ENCODE results near the gene KLF11. TPM values are rescaled to one million over a fixed set of nuclear protein-coding genes. Genes with fewer than 3 reads are reported as not detected.

The KLF11 gene
- polyA plus RNA-seq, 3 donors = 21.0 to 69.8 (median 25.3) TPM

DNA sequence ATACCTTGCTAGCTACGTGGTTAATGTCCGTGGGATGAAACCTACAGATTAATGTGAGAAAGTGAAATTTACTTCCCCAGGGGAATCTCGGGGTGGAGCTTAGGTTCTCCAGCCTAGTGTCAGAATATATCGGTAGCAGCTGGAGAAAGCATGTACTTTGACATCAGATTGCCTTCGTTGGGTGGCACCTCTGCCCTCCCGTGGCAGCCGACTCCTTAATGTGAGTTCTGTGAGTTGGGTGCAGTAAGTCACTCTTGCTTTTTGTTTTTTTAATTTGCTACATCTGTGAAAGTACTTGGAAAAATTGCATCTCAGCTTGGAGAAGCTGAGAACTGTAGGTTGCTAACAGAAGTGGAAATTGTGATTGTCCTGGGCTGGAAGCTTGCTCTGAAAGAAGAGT is 3.6 kb downstream of the KLF11 start:
- Mint-ChIP-seq H3K27ac (peak overlapping the region in 2 of 7 donors; percentile 10 to 74), H3K4me3 (no peak overlapping the region), H3K36me3 (peaks cover 52 to 70% of the 10 kb centered on the region in 2 donors), H3K4me1 (peaks cover 35% of the 10 kb centered on the region), H3K27me3 (ENCODE audit: low read depth in 3 of 3) (peaks cover 0 to 10% (median under 1%) of the 10 kb centered on the region in 3 donors), H3K9me3 (peaks cover 0 to 2% (median 0%) of the 10 kb centered on the region in 7 donors)
- TF ChIP-seq, protein P1, sequence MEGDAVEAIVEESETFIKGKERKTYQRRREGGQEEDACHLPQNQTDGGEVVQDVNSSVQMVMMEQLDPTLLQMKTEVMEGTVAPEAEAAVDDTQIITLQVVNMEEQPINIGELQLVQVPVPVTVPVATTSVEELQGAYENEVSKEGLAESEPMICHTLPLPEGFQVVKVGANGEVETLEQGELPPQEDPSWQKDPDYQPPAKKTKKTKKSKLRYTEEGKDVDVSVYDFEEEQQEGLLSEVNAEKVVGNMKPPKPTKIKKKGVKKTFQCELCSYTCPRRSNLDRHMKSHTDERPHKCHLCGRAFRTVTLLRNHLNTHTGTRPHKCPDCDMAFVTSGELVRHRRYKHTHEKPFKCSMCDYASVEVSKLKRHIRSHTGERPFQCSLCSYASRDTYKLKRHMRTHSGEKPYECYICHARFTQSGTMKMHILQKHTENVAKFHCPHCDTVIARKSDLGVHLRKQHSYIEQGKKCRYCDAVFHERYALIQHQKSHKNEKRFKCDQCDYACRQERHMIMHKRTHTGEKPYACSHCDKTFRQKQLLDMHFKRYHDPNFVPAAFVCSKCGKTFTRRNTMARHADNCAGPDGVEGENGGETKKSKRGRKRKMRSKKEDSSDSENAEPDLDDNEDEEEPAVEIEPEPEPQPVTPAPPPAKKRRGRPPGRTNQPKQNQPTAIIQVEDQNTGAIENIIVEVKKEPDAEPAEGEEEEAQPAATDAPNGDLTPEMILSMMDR (IDR thresholded peaks at IDR 0.05) = no peak
- Histone ChIP-seq H3K27me3 (ENCODE audit: control insufficient read depth in 2 of 2, insufficient read depth in 2 of 2, low read length in 2 of 2) (no peaks in the 10 kb centered on the region), H3K9ac (ENCODE audit: insufficient read depth, low read length, poor library complexity, severe bottlenecking) (no peak overlapping the region), H3K36me3 (replicated peaks in 1 of 2; ENCODE audit: control insufficient read depth in 1 of 2, insufficient read depth in 2 of 2, low read length in 2 of 2) (peaks cover 43 to 55% of the 10 kb centered on the region in 2 donors), H3K9me3 (replicated peaks in 1 of 2; ENCODE audit: control insufficient read depth in 1 of 2, insufficient read depth in 1 of 2, low read length in 2 of 2) (no peaks in the 10 kb centered on the region), H2AFZ (ENCODE audit: insufficient read depth, low read depth, low read length, poor library complexity, severe bottlenecking) (no peak overlapping the region), H3K4me3 (replicated peaks in 1 of 3; ENCODE audit: low read depth in 2 of 3, low read length in 3 of 3) (no peak overlapping the region), H3K27ac (ENCODE audit: low read depth in 1 of 2, low read length in 2 of 2) (no peak overlapping the region), H3K4me2 (replicated peaks; ENCODE audit: extremely low read depth, low read length, poor library complexity, severe bottlenecking) (no peak overlapping the region), H3K79me2 (ENCODE audit: insufficient read depth, low read length) (peaks cover 21% of the 10 kb centered on the region), H3K4me1 (ENCODE audit: control insufficient read depth in 1 of 2, insufficient read depth in 2 of 2, low read length in 2 of 2) (peaks cover 14 to 31% of the 10 kb centered on the region in 2 donors), H4K20me1 (ENCODE audit: insufficient read depth, low read length) (peaks cover 79% of the 10 kb centered on the region)
- WGBS (ENCODE audit: insufficient coverage) = 95% methylated on average over 7 of the region's 7 CpGs
- DNase-seq = no peak
- intact Hi-C loops (cut with micrococcal nuclease) = loop anchor here (5.0 to 10.0 kb wide), 3 partner anchors 232 to 492 kb away; partner anchors contain the start of gene ADAM17 (in 1 of the 2)

DNA sequence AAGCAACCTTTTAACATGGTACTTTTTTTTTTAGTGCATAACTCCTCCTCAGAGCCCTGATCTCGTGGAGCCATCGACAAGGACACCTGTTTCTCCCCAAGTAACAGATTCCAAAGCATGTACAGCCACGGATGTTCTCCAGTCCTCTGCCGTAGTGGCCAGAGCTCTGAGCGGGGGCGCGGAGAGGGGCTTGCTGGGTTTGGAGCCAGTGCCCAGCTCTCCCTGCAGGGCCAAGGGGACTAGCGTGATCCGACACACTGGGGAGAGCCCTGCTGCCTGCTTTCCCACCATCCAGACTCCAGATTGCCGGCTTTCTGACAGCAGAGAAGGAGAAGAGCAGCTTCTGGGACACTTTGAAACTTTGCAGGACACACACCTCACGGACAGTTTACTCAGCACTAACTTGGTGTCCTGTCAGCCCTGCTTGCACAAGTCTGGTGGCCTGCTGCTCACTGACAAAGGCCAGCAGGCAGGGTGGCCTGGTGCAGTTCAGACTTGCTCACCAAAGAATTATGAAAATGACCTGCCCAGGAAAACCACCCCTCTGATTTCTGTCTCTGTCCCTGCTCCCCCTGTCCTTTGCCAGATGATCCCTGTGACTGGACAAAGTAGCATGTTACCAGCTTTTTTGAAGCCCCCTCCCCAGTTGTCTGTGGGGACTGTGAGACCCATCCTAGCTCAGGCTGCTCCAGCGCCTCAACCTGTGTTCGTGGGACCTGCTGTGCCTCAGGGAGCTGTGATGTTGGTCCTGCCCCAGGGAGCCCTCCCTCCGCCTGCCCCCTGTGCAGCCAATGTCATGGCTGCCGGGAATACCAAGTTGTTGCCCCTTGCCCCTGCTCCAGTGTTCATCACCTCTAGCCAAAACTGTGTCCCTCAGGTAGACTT is 4.5 kb downstream of the KLF11 start:
- peak overlapping the region in 5 of 7 donors; percentile 10 to 76 (median 50) for H3K27ac Mint-ChIP-seq
- H4K20me1 ChIP-seq (ENCODE audit: insufficient read depth, low read length) = peaks cover 88% of the 10 kb centered on the region
- peaks cover 21% of the 10 kb centered on the region for H3K79me2 ChIP-seq (ENCODE audit: insufficient read depth, low read length)
- H3K4me1 ChIP-seq (ENCODE audit: control insufficient read depth in 1 of 2, insufficient read depth in 2 of 2, low read length in 2 of 2) = peaks cover 7 to 22% of the 10 kb centered on the region in 2 donors
- H2AFZ ChIP-seq (ENCODE audit: insufficient read depth, low read depth, low read length, poor library complexity, severe bottlenecking) = no peak overlapping the region
- H3K4me2 ChIP-seq (replicated peaks; ENCODE audit: extremely low read depth, low read length, poor library complexity, severe bottlenecking) = no peak overlapping the region
- peaks cover 52 to 64% of the 10 kb centered on the region in 2 donors for H3K36me3 ChIP-seq (replicated peaks in 1 of 2; ENCODE audit: control insufficient read depth in 1 of 2, insufficient read depth in 2 of 2, low read length in 2 of 2)
- no peak overlapping the region for H3K27ac ChIP-seq (ENCODE audit: low read depth in 1 of 2, low read length in 2 of 2)
- peaks cover 0 to 1% (median 0%) of the 10 kb centered on the region in 3 donors for H3K27me3 Mint-ChIP-seq (ENCODE audit: low read depth in 3 of 3)
- H3K9me3 ChIP-seq (replicated peaks in 1 of 2; ENCODE audit: control insufficient read depth in 1 of 2, insufficient read depth in 1 of 2, low read length in 2 of 2) = no peaks in the 10 kb centered on the region
- TF ChIP-seq, protein P1 (IDR thresholded peaks at IDR 0.05) = no peak
- 100% methylated on average over 13 of the region's 15 CpGs for WGBS (ENCODE audit: insufficient coverage)
- peaks cover 61 to 79% of the 10 kb centered on the region in 2 donors for H3K36me3 Mint-ChIP-seq
- H3K27me3 ChIP-seq (ENCODE audit: control insufficient read depth in 2 of 2, insufficient read depth in 2 of 2, low read length in 2 of 2) = no peaks in the 10 kb centered on the region
- intact Hi-C loops (cut with micrococcal nuclease) = loop anchor here (2.0 to 10.0 kb wide), 4 partner anchors 63 to 493 kb away; partner anchors contain the start of gene ADAM17 (in 1 of the 2)
- H3K4me3 ChIP-seq (replicated peaks in 1 of 3; ENCODE audit: low read depth in 2 of 3, low read length in 3 of 3) = no peak overlapping the region
- H3K9ac ChIP-seq (ENCODE audit: insufficient read depth, low read length, poor library complexity, severe bottlenecking) = no peak overlapping the region
- H3K4me3 Mint-ChIP-seq = no peak overlapping the region
- peaks cover 0 to 2% (median 0%) of the 10 kb centered on the region in 7 donors for H3K9me3 Mint-ChIP-seq
- DNase-seq = no peak
- H3K4me1 Mint-ChIP-seq = peaks cover 26% of the 10 kb centered on the region
